Measurements from ENCODE around the gene DNAH12. TPM values are rescaled to one million over a fixed set of nuclear protein-coding genes. Genes with fewer than 3 reads are reported as not detected.
"Not testable (repeated sequence)": the region's sequence is repeated elsewhere in the genome, so short reads cannot be mapped to it uniquely, and the experiment has no call there.

Gene DNAH12
- total RNA-seq, 4 donors from 2014 or later = 0.27 TPM; not detected in 3

DNA sequence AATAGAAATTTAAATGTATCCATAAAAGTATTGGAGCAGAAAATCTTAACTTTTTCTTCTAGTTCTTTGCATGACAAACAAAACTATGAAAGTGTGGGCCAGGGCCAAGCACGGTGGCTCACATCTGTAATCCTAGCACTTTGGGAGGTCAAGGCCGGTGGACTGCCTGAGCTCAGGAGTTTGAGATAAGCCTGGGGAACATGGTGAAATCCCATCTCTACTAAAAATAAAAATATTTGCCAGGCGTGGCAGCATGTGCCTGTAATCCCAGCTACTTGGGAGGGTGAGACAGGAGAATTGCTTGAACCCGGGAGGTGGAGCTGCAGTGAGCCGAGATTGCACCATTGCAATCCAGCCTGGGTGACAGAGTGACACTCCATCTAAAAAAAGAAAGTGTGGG is 158.6 kb downstream of the DNAH12 start:
- no peaks in the 10 kb centered on the region for H3K36me3 ChIP-seq
- no peaks in the 10 kb centered on the region for H3K9me3 ChIP-seq
- no peak for ATAC-seq
- no peaks in the 10 kb centered on the region for H3K4me1 ChIP-seq
- peaks cover 3% of the 10 kb centered on the region for H3K27me3 ChIP-seq
- H3K27ac ChIP-seq = no peak overlapping the region
- TF ChIP-seq POLR2AphosphoS5 (IDR thresholded peaks at IDR 0.05) (no peak), EP300 (IDR thresholded peaks at IDR 0.05) (no peak), POLR2A (IDR thresholded peaks at IDR 0.05) (no peak)
- TF ChIP-seq, protein P1, sequence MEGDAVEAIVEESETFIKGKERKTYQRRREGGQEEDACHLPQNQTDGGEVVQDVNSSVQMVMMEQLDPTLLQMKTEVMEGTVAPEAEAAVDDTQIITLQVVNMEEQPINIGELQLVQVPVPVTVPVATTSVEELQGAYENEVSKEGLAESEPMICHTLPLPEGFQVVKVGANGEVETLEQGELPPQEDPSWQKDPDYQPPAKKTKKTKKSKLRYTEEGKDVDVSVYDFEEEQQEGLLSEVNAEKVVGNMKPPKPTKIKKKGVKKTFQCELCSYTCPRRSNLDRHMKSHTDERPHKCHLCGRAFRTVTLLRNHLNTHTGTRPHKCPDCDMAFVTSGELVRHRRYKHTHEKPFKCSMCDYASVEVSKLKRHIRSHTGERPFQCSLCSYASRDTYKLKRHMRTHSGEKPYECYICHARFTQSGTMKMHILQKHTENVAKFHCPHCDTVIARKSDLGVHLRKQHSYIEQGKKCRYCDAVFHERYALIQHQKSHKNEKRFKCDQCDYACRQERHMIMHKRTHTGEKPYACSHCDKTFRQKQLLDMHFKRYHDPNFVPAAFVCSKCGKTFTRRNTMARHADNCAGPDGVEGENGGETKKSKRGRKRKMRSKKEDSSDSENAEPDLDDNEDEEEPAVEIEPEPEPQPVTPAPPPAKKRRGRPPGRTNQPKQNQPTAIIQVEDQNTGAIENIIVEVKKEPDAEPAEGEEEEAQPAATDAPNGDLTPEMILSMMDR (IDR thresholded peaks at IDR 0.05) = no peak
- WGBS, 2 donors (ENCODE audit: low coverage in 1 of 2) = 70 to 84% methylated on average over 3 to 5 of the region's 5 CpGs
- H3K4me3 ChIP-seq = no peak overlapping the region

DNA sequence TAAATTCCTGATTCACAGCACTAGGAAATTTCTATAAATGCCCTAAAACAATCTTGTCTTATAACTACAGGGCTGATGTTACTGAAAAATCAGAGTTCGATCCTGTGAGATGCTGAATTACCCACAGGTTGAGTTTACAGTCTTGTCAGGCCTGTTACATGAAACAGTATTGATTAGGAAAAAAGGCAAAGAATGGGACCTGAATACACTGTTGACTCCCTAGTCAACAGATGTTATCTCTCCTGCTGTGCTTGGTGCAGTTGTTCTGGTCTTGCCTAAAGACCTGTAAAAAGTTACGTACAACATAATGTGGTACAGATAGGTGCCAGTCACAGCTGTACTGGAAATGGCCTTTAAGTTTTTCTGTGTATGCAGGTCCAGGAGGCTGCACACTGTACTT is 160.3 kb downstream of the DNAH12 start:
- Histone ChIP-seq H3K4me1 (no peaks in the 10 kb centered on the region), H3K9me3 (no peaks in the 10 kb centered on the region), H3K27me3 (no peaks in the 10 kb centered on the region), H3K27ac (no peak overlapping the region), H3K4me3 (no peak overlapping the region), H3K36me3 (no peaks in the 10 kb centered on the region)
- no peak for TF ChIP-seq POLR2AphosphoS5 (IDR thresholded peaks at IDR 0.05)
- TF ChIP-seq EP300 (IDR thresholded peaks at IDR 0.05) = no peak
- TF ChIP-seq, protein P1 (IDR thresholded peaks at IDR 0.05) = no peak
- no peak for TF ChIP-seq POLR2A (IDR thresholded peaks at IDR 0.05)
- 97 to 100% methylated on average over 2 of the region's 2 CpGs for WGBS, 2 donors (ENCODE audit: low coverage in 1 of 2)
- no peak for ATAC-seq

DNA sequence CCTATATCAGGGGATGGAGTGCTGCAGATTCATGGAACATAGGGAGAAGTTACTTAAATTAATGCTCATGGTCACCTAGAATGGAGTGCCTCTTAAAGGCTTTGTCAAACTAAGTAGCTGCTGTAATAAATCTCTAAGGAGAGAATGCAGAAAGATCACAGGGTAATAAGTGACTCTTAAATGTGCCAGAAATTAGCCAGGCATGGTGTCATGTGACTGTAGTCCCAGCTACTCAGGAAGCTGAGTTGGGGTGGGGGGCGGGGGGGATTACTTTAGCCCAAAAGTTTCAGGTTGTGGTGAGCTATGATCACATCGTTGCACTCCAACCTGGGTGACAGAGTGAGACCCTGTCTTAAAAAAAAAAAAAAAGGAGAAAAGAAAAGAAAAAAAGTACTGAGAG is 160.7 kb downstream of the DNAH12 start:
- Histone ChIP-seq H3K4me1 (no peaks in the 10 kb centered on the region), H3K27ac (no peak overlapping the region), H3K27me3 (no peaks in the 10 kb centered on the region), H3K9me3 (no peaks in the 10 kb centered on the region), H3K36me3 (no peaks in the 10 kb centered on the region), H3K4me3 (no peak overlapping the region)
- TF ChIP-seq, protein P1 (IDR thresholded peaks at IDR 0.05) = no peak
- TF ChIP-seq POLR2AphosphoS5 (IDR thresholded peaks at IDR 0.05) (no peak), EP300 (IDR thresholded peaks at IDR 0.05) (no peak), POLR2A (IDR thresholded peaks at IDR 0.05) (no peak)
- 29 to 67% methylated on average over 1 to 2 of the region's 2 CpGs for WGBS, 2 donors (ENCODE audit: low coverage in 1 of 2)
- no peak for ATAC-seq

DNA sequence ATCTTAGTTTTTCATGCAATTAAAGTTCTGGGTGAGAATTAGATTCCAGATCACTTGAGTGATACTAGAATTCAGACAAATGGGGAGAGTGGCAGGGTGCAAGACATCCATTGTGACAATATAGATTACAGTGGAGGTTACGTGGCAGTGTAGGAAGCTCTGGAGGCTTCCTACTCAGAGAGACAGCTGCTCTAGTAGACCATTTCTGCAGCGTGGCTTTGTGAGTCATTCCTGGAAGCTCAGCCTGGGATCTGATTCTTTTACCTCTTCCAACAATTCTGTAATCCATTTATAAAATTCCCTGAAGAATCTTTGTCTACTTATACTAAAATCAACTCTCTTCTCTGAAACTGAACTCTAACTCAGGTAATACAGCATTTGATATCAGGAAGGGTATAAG is 161.2 kb downstream of the DNAH12 start:
- Histone ChIP-seq H3K27me3 (no peaks in the 10 kb centered on the region), H3K27ac (no peak overlapping the region), H3K9me3 (no peaks in the 10 kb centered on the region), H3K4me3 (no peak overlapping the region), H3K4me1 (no peaks in the 10 kb centered on the region), H3K36me3 (no peaks in the 10 kb centered on the region)
- TF ChIP-seq, protein P1 (IDR thresholded peaks at IDR 0.05) = no peak
- no peak for TF ChIP-seq EP300 (IDR thresholded peaks at IDR 0.05)
- no peak for TF ChIP-seq POLR2AphosphoS5 (IDR thresholded peaks at IDR 0.05)
- no peak for TF ChIP-seq POLR2A (IDR thresholded peaks at IDR 0.05)
- 42 to 55% methylated on average over 2 of the region's 2 CpGs for WGBS, 2 donors (ENCODE audit: low coverage in 1 of 2)
- no peak for ATAC-seq

DNA sequence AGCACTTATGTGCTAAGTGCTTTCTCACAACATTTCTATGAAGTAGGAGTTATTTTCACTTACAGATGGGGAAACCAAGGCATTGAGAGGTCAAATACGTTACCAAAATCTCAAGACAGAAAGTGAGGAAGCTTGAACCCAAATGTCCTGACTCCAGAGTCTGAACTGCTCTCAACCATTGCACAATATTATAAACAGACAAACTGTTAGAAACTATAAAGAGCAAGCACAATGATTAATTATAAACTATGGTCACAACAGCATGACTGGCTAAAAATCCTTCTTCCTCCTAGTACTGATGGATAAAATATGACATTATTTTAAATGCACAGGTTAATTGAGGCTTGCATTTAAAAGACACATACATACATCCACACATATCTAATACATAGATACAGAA is 173.8 kb downstream of the DNAH12 start:
- TF ChIP-seq, protein P1 (IDR thresholded peaks at IDR 0.05) = no peak
- TF ChIP-seq POLR2A (IDR thresholded peaks at IDR 0.05) (no peak), EP300 (IDR thresholded peaks at IDR 0.05) (no peak), POLR2AphosphoS5 (IDR thresholded peaks at IDR 0.05) (no peak)
- WGBS, 2 donors (ENCODE audit: low coverage in 1 of 2) = 28 to 29% methylated on average over 1 of the region's 1 CpG
- Histone ChIP-seq H3K4me3 (no peak overlapping the region), H3K4me1 (peaks cover 0 to 3% (median 0%) of the 10 kb centered on the region in 3 donors), H3K36me3 (no peaks in the 10 kb centered on the region), H3K27me3 (no peaks in the 10 kb centered on the region), H3K9me3 (peaks cover 0 to 12% (median 0%) of the 10 kb centered on the region in 3 donors), H3K27ac (no peak overlapping the region)
- no peak for ATAC-seq

DNA sequence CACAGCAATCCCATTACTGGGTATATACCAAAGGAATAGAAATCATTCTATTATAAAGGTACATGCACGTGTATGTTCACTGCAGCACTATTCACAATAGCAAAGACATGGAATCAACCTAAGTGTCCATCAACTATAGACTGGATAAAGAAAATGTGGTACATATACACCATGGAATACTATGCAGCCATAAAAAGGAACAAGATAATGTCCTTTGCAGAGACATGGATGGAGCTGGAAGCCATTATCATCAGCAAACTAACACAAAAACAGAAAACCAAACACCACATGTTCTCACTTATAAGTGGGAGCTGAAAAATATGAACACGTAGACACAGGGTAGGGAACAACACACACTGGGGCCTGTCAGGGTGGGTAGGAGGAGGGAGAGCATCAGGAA is 179.1 kb downstream of the DNAH12 start:
- H3K4me1 ChIP-seq, H3K9me3 ChIP-seq, ATAC-seq, H3K4me3 ChIP-seq, H3K27me3 ChIP-seq, H3K27ac ChIP-seq, H3K36me3 ChIP-seq: not testable (repeated sequence)
- WGBS, 2 donors (ENCODE audit: low coverage in 1 of 2) = 80 to 100% methylated on average over 2 of the region's 2 CpGs

DNA sequence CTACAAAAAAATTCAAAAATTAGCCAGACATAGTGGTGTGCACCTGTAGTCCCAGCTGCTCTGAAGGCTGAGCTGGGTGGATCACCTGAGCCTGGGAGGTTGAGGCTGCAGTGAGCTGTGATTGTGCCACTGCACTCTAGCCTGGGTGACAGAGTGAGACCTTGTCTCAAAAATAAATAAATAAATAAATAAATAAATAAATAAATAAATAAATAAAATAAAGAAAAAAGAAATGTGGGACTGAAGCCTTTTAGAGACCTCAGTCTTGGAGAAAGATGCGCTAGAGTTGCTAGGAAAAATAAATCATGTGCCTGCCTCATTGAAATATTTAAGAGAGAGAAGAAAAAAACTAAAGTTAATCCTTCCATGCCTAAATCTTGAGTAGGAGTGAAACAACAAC is 187.9 kb downstream of the DNAH12 start:
- not testable (repeated sequence) for H3K27me3 ChIP-seq, ATAC-seq, H3K4me1 ChIP-seq, H3K27ac ChIP-seq, H3K9me3 ChIP-seq, H3K36me3 ChIP-seq, H3K4me3 ChIP-seq
- 100% methylated on average over 1 of the region's 1 CpG for WGBS, 2 donors (ENCODE audit: low coverage in 1 of 2)

Data from gastroesophageal sphincter (tissue), 4 donors.